Measurements from ENCODE around the gene SETDB1.
"Not testable (repeated sequence)": the region's sequence is repeated elsewhere in the genome, so short reads cannot be mapped to it uniquely, and the experiment has no call there.

The SETDB1 gene

DNA sequence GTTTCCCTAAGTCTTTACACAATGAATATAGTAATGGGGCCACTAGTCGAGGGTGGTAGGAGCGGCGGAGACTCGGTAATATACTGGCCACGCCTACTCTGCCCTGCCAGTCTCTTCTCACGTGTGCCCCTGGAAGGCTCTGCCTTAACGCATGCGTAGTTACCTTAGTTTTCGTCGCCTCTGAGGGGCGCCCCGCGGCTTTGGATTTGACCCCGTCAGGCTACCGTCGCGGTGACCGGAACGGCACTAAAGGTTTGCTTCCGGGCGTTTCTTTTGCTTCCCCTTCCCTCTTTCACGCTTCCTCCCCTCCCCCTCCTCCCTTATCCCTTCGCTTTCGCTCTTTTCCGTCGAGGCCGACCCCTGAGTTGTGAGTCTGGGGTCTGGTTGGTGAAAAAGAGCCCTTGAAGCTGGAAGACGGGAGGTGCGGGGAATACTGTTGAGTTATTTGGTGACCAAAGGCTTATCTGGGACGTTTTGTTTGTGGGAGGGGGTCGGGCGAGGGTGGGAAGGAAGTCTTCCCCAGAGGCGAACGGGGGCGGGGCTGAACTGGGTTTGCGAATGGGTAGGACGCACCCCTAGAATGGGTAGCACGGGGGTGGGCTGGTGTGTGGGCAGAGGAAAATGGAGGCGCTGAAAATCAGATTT, at the start of gene SETDB1:
Gene SETDB1 (plus strand): TSS at position 267 of the 645 bp plus-strand sequence. CDS start 1,352 bp downstream, outside the sequence.
- peak; percentile 97 for DNase-seq

DNA sequence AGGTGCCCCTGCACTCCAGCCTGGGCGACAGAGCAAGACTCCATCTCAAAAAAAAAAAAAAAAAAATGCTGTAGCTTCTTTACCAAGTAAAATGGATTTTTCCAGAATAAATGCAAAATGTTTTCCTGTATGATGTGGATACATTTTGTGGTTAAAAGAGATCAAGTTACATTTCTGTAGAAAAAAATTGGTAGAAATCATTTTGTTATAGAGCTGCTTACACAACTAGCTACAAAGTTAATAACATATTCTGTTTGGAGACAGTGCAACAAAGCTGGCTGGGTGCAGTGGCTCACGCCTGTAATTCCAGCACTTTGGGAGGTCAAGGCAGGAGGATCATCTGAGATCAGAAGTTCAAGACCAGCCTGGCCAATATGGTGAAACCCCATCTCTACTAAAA, 47.2 kb upstream of the SETDB1 start:
- peak; percentile 22 for DNase-seq

DNA sequence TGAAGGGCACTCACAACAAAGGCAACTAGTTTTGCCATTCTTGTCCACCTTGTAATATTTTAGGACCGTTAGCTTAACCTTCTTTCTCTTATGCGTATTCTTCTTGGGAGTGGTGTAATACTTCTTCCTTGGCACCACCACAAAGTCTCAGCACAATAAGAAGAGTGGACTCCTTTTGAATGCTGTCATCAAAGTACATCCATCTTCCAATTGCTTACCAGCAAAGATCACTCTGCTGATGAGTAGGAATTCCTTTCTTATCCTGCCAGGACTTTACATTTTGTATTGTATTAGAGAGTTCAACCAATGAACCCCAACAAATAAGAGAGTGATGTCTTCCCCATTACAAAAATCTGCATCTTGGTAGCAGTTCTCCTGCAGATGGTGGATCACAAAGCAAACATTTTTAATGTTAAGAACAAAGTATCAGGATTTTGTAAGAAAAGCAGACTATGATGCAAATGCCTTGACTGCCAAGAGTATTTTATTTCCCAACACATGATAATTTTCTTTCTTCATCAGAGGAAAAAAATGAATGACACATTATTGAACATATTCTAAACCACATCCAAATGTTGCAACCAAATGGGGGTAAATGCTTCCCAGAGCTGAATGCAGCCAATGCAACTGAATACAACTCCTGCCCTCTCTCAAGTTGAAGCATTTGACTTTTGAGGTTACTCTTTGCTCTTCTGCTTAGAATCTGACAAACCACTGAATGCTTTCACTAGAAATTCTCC, 44.7 kb upstream of the SETDB1 start:
- DNase-seq: peak; percentile 97

DNA sequence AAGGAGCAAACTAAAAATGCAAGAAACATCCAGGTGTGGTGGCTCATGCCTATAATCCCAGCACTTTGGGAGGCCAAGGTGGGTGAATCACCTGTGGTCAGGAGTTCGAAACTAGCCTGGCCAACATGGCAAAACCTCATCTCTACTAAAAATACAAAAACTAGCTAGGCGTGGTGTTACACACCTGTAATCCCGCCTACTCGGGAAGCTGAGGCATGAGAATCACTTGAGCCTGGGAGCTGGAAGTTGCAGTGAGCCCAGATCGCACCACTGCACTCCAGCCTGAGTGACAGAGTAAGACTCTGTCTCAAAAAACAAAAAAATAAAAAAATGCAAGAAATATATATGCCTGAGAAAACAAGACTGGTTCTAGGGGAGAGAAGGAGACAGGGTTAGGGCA, 43.0 kb upstream of the SETDB1 start:
- not testable (repeated sequence) for DNase-seq

DNA sequence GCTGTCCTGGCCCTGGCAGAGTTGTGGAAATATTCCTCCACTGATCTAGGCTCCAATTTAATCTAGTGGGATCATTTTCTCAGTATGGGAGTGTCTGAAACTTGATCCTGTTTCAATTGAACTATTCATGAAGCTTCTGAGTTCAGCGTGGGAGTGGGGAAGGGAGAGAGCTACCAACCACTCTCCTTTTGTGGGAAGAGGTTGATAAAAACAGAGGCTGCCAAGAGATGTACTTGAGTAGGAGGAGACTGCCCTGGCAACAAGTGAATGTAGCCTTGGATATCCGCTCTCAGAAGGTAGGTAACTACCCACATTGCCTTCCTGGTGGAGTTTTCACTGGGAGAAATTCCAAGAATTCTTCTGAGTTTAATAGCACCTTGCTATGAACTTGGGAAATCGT, 39.1 kb upstream of the SETDB1 start, which contains the start of gene CTXND2:
Gene CTXND2 (plus strand): TSS at position 119 of the 400 bp plus-strand sequence. CDS start 25,179 bp downstream, outside the sequence.
- peak; percentile 11 for DNase-seq

DNA sequence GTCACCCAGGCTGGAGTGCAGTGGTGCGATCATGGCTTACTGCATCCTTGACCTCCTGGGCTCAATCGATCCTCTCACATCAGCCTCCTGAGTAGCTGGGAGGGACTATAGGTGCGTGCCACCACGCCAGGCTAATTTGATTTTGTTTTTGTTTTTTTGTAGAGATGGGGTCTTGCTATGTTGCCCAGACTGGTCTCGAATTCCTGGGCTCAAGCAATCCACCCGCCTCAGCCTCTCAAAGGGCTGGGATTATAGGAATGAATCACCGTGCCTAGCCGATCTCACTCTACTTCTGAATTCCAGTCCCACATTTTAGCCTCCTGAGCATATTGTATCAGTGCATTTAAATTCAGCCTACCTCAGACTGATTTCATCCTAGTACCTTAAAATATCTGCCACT, 37.4 kb upstream of the SETDB1 start:
- DNase-seq: no peak

DNA sequence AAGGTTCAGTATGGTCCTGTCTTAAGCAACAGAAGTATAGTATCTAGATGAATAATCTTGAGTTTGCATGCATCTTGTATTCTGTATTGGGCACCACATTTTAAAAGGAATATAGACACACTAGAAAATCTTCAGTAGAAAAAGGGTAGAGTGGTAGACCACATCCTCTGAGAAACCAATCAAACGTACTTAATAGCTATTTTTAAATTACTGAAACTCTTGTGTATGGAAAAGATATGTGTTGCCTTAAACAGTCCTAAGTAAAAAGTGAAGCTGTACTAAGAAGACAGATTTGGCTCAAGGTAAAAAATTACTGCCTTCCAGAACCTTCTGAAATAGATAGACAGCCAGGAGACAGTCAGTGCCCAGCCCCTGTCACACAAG, 36.1 kb upstream of the SETDB1 start:
- no peak for DNase-seq

DNA sequence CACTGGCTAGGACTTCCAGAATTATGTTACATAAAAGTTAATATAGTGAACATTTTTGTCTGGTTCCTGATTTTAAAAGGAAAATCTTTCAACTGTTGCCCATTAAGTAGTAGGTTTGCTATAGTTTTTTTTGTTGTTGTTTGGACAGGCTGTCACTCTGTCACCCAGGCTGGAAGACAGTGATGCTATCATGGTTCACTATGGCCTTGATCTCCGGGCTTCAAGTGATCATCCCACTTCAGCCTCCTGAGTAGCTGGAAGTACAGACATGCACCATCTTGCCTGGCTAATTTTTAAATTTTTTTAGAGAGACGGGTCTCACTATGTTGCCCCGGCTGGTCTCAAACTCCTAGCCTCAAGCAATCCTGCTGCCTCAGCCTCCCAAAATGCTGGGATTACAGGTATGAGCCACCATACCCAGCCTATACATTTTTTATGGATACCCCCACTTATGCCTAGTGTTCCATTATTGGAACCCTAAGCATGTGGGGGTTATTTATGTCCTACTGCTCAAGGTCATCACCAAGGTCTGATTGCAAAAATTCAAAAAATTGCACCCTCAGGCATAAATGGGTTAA, 32.7 kb upstream of the SETDB1 start:
- DNase-seq: no peak

DNA sequence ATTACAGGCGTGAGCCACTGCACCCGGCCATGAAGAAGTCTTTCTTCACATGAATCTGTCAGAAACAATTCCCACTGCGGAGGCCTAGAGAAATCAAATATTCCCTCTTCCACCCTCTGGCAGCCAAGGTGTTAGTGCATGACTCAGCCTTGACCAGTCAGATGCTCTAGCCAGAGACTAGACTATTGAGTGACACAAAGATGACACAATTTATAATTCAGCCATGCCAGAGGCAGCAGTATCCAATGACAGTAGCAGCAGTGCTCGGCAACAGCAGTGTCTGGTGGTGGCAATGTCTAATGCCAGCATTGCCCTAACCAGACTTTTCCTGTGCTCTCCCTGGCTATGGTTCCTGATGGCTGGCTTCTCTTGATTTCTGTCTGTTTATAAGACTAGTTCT, 30.5 kb upstream of the SETDB1 start:
- DNase-seq: peak; percentile 14

DNA sequence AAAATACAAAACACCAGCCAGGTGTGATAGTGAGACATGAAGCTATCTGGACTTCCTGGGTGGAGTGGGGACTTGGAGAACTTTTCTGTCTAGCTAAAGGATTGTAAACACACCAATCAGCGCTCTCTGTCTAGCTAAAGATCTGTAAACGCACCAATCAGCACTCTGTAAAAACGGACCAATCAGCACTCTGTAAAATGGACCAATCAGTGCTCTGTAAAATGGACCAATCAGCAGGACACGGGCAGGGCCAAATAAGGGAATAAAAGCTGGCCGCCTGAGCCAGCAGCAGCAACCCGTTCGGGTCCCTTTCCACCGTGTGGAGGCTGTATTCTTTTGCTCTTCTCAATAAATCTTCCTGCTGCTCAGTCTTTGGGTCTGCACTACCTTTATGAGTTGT, 26.4 kb upstream of the SETDB1 start:
- not testable (repeated sequence) for DNase-seq

DNA sequence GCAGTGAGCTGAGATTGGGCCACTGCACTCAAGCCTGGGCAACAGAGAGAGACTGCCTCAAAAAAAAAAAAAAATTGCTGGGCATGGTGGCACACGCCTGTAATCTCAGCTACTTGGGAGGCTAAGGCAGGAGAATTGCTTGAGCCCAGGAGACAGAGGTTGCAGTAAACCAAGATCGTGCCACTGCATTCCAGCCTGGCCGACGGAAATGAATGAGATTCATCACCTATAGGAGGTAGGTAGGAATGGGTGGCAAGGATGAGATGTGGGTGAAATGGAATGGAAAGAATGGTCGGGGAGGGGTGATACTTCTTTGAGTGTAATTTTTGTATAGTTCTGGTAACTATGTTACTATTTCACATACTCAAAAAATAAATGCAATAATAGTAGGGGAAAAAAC, 23.8 kb upstream of the SETDB1 start:
- no peak for DNase-seq

DNA sequence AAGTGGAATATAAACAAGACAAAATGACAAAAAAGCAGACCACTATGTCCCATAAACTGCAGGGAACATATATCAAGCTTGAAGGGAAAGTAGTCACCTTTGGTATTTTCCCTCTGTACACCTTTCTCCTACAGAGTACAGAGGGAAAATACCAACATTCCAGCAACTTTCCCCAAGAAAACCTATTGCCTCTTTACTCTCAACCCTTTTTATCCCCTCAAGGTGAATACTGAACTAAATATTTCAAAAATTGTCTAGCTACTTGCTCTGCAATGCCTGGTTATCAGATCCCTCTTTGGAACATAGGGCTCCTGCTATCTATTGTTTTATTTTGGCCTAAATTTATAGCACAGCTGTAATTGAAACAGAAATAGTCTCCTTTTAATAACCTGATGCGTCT, 23.4 kb upstream of the SETDB1 start:
- no peak for DNase-seq

DNA sequence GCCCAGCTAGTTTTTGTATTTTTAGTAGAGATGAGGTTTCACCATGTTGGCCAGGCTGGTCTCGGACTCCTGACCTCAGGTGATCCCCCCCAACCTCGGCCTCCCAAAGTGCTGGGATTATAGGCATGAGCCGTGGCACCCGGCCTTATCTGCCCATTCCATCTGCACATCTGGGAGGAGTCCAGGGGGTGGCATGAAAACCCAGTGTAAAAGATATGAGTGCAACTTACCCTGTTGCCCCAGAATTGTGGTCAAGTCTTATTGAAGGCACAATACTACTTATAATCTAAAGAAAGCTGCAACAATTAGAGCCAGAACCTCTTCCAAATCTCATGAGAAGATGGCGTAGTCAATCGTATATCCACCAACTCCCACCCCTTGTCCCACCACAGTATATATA, 20.9 kb upstream of the SETDB1 start:
- no peak for DNase-seq

DNA sequence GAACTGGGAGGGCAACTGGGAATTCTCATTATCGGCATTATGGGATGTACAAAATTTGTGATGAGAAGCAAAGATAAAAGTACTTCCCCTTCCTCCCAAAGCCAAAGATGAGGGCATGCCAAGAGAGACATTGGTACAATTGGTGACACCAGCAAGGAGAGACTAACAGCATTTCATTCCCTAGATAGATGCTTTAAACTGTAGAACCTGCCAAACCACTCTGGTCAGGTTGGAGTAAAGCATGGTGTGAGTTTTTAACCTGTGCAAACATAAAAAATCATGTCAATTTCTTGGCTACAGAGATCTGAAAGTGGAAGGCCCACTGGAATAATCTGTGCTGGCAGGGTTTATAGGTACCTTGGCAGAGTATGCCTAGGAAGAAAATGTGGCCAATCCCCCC, 19.8 kb upstream of the SETDB1 start:
- DNase-seq: no peak

DNA sequence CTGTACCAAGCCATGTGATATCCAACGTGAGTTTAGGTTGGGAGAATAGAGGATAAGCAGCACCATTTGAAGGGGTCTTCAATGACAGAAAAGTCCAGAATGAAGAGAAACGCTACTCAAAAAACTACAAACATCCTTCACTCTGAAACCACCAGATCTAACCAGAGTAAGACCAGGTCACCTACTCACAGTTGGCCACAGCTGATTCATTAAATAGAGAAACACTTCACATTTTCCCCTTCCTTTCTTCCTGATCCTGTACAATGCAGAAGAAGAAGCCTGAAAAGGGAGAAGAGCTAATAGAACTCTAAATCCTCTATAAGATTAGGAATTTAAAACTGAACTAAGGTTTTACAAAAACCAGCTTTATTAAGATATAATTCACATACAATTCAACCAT, 19.4 kb upstream of the SETDB1 start:
- DNase-seq: no peak

DNA sequence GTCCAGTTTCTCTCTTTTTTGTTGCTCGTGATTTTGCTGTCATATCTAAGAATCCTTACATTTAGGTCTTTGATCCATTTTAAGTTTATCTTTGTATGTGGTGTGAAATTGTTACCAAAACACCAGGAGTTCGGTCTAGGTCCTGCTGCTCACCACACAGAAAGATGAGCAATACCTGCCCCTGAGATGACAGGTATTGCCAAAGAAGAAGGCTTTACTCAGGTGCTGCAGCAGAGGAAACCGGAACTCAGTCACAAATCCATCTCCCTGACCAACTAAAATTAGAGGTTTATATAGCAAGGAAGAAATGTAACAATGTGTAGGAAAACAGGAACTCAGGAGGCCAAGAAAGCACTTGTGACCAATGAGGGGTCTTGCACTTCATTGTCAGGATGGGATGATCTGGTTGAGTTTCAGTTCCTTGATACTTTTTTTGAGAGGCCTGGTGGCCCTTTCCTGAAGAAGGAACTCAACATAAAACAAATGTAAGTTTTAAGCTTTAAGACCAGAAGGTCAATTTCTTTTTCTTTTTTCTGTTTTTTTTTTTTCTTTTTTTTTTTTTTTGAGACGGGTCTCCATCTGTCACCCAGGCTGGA, 16.5 kb upstream of the SETDB1 start:
- no peak for DNase-seq

DNA sequence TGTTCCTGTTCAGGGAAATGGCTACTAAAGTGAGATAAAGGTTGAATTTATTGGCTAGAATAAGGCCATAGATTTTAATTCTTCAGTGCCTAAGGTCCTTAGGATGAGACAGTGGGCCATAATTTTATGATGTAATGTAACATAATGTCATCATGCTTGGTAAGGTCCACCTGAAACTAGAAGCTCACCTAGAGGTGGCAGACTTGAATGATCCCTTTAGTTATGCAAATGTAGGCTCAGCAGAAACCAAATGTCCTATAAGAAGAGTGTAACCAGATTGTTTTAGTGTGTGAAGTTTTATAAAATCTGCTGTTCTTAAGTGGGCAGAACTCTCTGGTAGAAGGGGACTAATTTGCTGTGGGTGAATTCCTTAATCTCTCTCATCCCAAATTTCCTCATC, 13.5 kb upstream of the SETDB1 start:
- DNase-seq: no peak

DNA sequence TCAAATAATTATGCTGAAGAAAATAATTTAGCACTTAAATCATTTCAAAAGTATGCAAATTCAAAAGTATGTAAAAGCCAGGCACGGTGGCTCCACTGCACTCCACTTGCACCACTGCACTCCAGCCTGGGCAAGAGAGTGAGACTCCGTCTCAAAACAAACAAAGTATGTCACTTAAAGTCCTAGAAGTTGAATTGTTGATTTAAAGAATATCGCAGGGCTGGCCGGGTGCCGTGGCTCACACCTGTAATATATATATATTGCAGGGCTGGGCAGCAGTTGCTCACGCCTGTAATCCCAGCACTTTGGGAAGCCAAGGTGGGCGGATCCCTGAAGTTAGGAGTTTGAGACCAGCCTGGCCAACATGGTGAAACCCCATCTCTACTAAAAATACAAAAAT, 8.8 kb upstream of the SETDB1 start:
- DNase-seq: no peak

DNA sequence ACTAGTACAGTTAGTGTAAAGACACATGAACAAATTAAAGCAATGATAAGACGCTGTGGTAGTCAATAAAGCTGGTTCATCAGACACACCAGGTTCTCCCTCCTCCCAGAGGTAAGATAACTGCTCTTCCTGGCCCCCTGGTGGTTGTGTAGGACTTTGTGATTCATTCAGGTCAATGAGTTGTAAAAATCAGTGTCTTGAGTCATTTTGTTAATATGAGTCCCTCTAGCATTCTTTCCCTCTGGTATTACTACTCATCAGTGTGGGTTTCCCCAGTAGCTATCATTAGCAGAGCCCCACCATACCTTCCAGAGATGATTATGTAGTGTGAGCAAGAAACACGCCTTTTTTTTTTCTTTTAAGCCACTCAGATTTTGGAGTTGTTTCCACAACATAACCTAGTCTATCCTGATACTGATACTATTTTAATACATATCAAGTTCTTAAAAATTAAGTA, 3.6 kb upstream of the SETDB1 start:
- peak; percentile 92 for DNase-seq

DNA sequence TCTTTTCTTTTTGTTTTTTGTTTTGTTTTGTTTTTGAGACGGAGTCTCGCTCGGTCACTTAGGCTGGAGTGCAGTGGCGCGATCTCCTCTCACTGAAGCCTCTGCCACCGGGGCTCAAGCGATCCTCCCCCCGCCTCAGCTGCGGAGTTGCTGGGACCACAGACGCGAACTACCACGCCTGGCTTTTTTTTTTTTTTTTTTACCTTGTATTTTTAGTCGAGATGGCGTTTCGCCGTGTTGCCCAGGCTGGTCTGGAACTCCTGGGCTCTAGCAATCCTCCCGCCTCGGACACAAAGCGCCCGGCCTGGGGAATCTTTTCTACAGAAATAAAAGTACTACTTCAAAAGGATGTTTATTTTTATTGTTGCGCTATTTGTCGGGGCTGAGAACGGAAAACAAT, 1.1 kb upstream of the SETDB1 start:
- no peak for DNase-seq

DNA sequence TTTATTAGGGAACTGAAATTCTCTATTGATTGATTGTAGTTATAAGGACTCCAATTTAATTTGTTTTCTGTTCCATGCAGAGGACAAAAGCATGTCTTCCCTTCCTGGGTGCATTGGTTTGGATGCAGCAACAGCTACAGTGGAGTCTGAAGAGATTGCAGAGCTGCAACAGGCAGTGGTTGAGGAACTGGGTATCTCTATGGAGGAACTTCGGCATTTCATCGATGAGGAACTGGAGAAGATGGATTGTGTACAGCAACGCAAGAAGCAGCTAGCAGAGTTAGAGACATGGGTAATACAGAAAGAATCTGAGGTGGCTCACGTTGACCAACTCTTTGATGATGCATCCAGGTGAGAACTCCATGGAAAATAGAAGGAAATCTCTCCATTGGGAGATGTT, 1.5 kb downstream of the SETDB1 start:
- DNase-seq: no peak

DNA sequence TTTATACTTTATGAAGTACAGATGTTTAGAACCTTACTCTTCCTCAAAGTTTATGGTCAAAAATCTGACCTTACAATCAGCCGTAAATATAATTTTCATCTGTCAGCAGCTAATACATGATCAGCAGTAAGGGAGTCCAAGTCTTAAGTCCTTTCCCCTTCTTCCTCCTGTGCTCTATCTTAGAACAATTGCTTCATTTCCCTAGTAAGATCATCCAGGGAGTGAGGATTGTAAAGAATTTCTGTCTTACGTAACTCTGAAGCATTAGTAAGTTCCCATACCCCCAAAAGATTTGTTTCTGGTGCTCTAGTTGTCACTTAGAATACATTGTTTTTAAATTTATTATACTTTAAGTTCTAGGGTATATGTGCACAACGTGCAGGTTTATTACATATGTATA, 2.1 kb downstream of the SETDB1 start:
- peak; percentile 7 for DNase-seq

DNA sequence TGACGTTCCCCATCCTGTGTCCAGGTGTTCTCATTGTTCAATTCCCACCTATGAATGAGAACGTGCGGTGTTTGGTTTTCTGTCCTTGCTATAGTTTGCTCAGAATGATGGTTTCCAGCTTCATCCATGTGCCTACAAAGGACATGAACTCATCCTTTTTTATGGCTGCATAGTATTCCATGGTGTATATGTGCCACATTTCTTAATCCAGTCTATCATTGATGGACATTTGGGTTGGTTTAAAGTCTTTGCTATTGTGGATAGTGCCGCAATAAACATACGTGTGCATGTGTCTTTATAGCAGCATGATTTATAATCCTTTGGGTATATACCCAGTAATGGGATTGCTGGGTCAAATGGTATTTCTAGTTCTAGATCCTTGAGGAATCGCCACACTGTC, 2.6 kb downstream of the SETDB1 start:
- not testable (repeated sequence) for DNase-seq

DNA sequence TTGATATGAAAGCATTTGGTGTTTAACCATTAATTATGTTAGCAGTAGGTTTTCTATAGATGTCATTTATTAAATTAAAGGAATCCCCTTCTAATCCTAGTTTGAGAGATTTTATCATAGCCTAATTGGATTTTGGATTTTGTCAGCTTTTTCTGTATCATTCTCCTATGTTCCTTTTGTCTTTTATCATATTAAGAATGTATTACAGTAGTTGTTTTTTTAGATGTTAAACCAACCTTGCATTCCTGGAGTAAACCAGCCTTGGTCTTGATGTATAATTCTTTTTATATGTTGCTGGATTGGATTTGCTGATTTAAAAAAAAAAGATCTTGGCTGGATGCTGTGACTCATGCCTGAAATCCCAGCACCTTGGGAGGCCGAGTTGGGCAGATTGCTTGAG, 5.6 kb downstream of the SETDB1 start:
- DNase-seq: peak; percentile 4

Data from fibroblast of upper back skin (primary cell).